WTC11 (cell line): ENCODE measurements around the gene OSTN. TPM values are rescaled to one million over a fixed set of nuclear protein-coding genes. Genes with fewer than 3 reads are reported as not detected.
A peak's percentile ranks its signal among the peaks of the same experiment; 100 is the strongest.

ENCODE experiments used
- ATAC-seq: fragments of 200-7000 bp; cut with Tn5 transposase; 2 replicates; pipeline ENCODE4 v1.10.0; 2021; ENCODE audit warnings: mild to moderate bottlenecking, moderate library complexity
- CTCF ChIA-PET: fragments of 300-600 bp; sonication (Branson Sonifier 250); formaldehyde crosslinking; loops from one replicate; lab custom pipeline; 2021; ENCODE audit warnings: antibody characterized with exemption; lab: Charles Lee
- POLR2A ChIA-PET: fragments of 350-600 bp; sonication (Branson Sonifier 250); formaldehyde crosslinking; loops from one replicate; lab custom pipeline; 2021; ENCODE audit warnings: antibody characterized with exemption; lab: Charles Lee
- DNase-seq: peaks from one replicate; pipeline ENCODE4 v3.0.0; 2021; ENCODE audit warnings: low spot score
- H3K27ac Mint-ChIP-seq: 2 replicates; pipeline ENCODE4 v1.8.0; 2021; ENCODE audit warnings: mixed read lengths
- H3K27me3 Mint-ChIP-seq: 2 replicates; pipeline ENCODE4 v1.8.0; 2021; ENCODE audit warnings: low read depth, mild to moderate bottlenecking, moderate library complexity, mixed read lengths
- H3K36me3 Mint-ChIP-seq: 2 replicates; pipeline ENCODE4 v1.8.0; 2021; ENCODE audit warnings: mixed read lengths
- H3K4me1 Mint-ChIP-seq: 2 replicates; pipeline ENCODE4 v1.8.0; 2022; ENCODE audit warnings: mixed read lengths
- H3K4me3 Mint-ChIP-seq: 2 replicates; pipeline ENCODE4 v1.8.0; 2021; ENCODE audit warnings: mild to moderate bottlenecking, moderate library complexity, mixed read lengths
- H3K9me3 Mint-ChIP-seq: 2 replicates; pipeline ENCODE4 v1.8.0; 2021; ENCODE audit warnings: mixed read lengths
- ARID4B ChIP-seq: sonication (generic); formaldehyde crosslinking; IDR thresholded peaks from 2 replicates; pipeline ENCODE4 v1.8.0; 2023; ENCODE audit warnings: missing genetic modification reagents, mild to moderate bottlenecking, borderline replicate concordance
- ATF2 ChIP-seq: sonication (generic); formaldehyde crosslinking; IDR thresholded peaks from 2 replicates; pipeline ENCODE4 v1.8.1; 2022; ENCODE audit warnings: low read depth, missing genetic modification reagents, borderline replicate concordance
- CREM ChIP-seq: sonication (generic); formaldehyde crosslinking; IDR thresholded peaks from 2 replicates; pipeline ENCODE4 v1.8.1; 2022; ENCODE audit warnings: mild to moderate bottlenecking, missing genetic modification reagents, moderate library complexity
- EMX1 ChIP-seq: fragments of 250-450 bp; sonication (Bioruptor Pico); IDR thresholded peaks from 2 replicates; pipeline ENCODE4 v1.8.0; 2021; ENCODE audit warnings: mild to moderate bottlenecking
- ESRRA ChIP-seq: sonication (generic); formaldehyde crosslinking; IDR thresholded peaks from 2 replicates; pipeline ENCODE4 v1.8.1; 2022; ENCODE audit warnings: mild to moderate bottlenecking, missing genetic modification reagents, borderline replicate concordance
- ETV6 ChIP-seq: sonication (generic); formaldehyde crosslinking; IDR thresholded peaks from 2 replicates; pipeline ENCODE4 v1.8.1; 2022; ENCODE audit warnings: mild to moderate bottlenecking, missing genetic modification reagents
- GABPB1 ChIP-seq: sonication (generic); formaldehyde crosslinking; IDR thresholded peaks from 2 replicates; pipeline ENCODE4 v1.8.1; 2023; ENCODE audit warnings: mild to moderate bottlenecking, missing genetic modification reagents
- HMGXB4 ChIP-seq: sonication (generic); formaldehyde crosslinking; IDR thresholded peaks from 2 replicates; pipeline ENCODE4 v1.8.1; 2023; ENCODE audit warnings: mild to moderate bottlenecking, moderate library complexity, missing genetic modification reagents
- JUN ChIP-seq: sonication (generic); formaldehyde crosslinking; IDR thresholded peaks from 2 replicates; pipeline ENCODE4 v1.8.0; 2023; ENCODE audit warnings: mild to moderate bottlenecking, missing genetic modification reagents
- NR3C1 ChIP-seq: sonication (generic); formaldehyde crosslinking; conservative IDR thresholded peaks from 2 replicates; pipeline ENCODE4 v1.8.1; 2023; ENCODE audit warnings: low read depth, mild to moderate bottlenecking, missing genetic modification reagents
- RELA ChIP-seq: sonication (generic); formaldehyde crosslinking; IDR thresholded peaks from 2 replicates; pipeline ENCODE4 v1.8.1; 2022; ENCODE audit warnings: missing genetic modification reagents, mild to moderate bottlenecking, borderline replicate concordance
- TEAD4 ChIP-seq: sonication (generic); formaldehyde crosslinking; IDR thresholded peaks from 2 replicates; pipeline ENCODE4 v1.8.0; 2022; ENCODE audit warnings: mild to moderate bottlenecking, missing genetic modification reagents
- ZNF121 ChIP-seq: sonication (generic); formaldehyde crosslinking; IDR thresholded peaks from 2 replicates; pipeline ENCODE4 v1.8.0; 2023; ENCODE audit warnings: missing genetic modification reagents
- ZNF232 ChIP-seq: sonication (generic); formaldehyde crosslinking; IDR thresholded peaks from 2 replicates; pipeline ENCODE4 v1.8.0; 2022; ENCODE audit warnings: mild to moderate bottlenecking, missing genetic modification reagents
- ZNF532 ChIP-seq: fragments of 250-450 bp; sonication (Bioruptor Pico); IDR thresholded peaks from 2 replicates; pipeline ENCODE4 v1.9.0; 2021; ENCODE audit warnings: mild to moderate bottlenecking, borderline replicate concordance
- total RNA-seq: library from RNA; stranded (reverse); gene quantifications from 3 replicates; pipeline ENCODE4 v1.2.3, GENCODE V29; 2021
- TF ChIP-seq, protein P1 (sequence below): sonication (generic); formaldehyde crosslinking; IDR thresholded peaks from 2 replicates; pipeline ENCODE4 v1.8.1; 2022; ENCODE audit warnings: missing genetic modification reagents, borderline replicate concordance
- TF ChIP-seq, protein P2 (sequence below): fragments of 250-450 bp; sonication (Bioruptor Pico); IDR thresholded peaks from 2 replicates; pipeline ENCODE4 v1.9.0; 2021; ENCODE audit warnings: moderate library complexity, mild to moderate bottlenecking, inconsistent platforms, borderline replicate concordance
- TF ChIP-seq, protein P3 (sequence below): sonication (generic); formaldehyde crosslinking; IDR thresholded peaks from 2 replicates; pipeline ENCODE4 v1.8.1; 2023; ENCODE audit warnings: mild to moderate bottlenecking, missing genetic modification reagents, moderate library complexity

OSTN gene
- total RNA-seq, 1 experiment from 2014 or later, result not detected

GRCh38 chr3:191260431-191261303 lies 61.6 kb downstream of the OSTN start:
- H3K4me3 Mint-ChIP-seq, result no peak overlapping the region
- peak overlapping the region; percentile 91 for H3K27ac Mint-ChIP-seq
- no peak; the same call in 1 of the 2 replicates for ATAC-seq
- ChIA-PET POLR2A (interaction anchor here (0.6 kb wide), 1 partner anchor 65 kb away, joined by 7 read pairs; no protein-coding TSS in a partner anchor), CTCF (no interaction called here)
- H3K4me1 Mint-ChIP-seq, result peaks cover 44% of the 10 kb centered on the region
- H3K36me3 Mint-ChIP-seq, result no peaks in the 10 kb centered on the region
- DNase-seq, result no peak
- TF ChIP-seq, protein P1, sequence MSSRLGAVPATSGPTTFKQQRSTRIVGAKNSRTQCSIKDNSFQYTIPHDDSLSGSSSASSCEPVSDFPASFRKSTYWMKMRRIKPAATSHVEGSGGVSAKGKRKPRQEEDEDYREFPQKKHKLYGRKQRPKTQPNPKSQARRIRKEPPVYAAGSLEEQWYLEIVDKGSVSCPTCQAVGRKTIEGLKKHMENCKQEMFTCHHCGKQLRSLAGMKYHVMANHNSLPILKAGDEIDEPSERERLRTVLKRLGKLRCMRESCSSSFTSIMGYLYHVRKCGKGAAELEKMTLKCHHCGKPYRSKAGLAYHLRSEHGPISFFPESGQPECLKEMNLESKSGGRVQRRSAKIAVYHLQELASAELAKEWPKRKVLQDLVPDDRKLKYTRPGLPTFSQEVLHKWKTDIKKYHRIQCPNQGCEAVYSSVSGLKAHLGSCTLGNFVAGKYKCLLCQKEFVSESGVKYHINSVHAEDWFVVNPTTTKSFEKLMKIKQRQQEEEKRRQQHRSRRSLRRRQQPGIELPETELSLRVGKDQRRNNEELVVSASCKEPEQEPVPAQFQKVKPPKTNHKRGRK (CRISPR knock-in tag), result no peak
- no peak for TF ChIP-seq RELA (CRISPR knock-in tag)
- no peak for TF ChIP-seq JUN (CRISPR knock-in tag)
- no peak for TF ChIP-seq GABPB1 (CRISPR knock-in tag)
- TF ChIP-seq CREM, result no peak
- H3K27me3 Mint-ChIP-seq, result no peaks in the 10 kb centered on the region
- no peaks in the 10 kb centered on the region for H3K9me3 Mint-ChIP-seq

DNA sequence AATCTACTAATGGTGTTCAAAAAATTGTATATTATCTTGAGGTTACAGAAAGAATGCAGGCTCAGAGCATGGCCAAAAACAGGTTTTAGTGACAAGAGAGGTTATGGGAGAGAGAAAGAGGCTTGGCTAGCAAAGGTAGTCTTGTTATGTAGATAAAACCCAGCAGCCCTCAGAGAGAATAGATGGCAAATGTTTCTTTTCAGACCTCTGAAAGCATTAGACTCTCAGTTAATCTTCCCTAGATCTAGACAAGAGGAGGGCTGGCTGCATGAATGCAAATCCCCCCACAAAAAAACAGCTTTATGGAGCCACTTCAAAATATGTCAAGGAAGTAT lies 62.2 kb downstream of the OSTN start:
- no peaks in the 10 kb centered on the region for H3K27me3 Mint-ChIP-seq
- H3K9me3 Mint-ChIP-seq, result no peaks in the 10 kb centered on the region
- H3K4me3 Mint-ChIP-seq, result no peak overlapping the region
- H3K36me3 Mint-ChIP-seq, result no peaks in the 10 kb centered on the region
- ATAC-seq, result peak; percentile 55
- H3K4me1 Mint-ChIP-seq, result peaks cover 40% of the 10 kb centered on the region
- no peak for DNase-seq
- CTCF ChIA-PET, result no interaction called here
- peak overlapping the region; percentile 91 for H3K27ac Mint-ChIP-seq
- POLR2A ChIA-PET, result no interaction called here
- TF ChIP-seq NR3C1 (CRISPR knock-in tag) (no peak), ARID4B (CRISPR knock-in tag) (no peak), ZNF232 (CRISPR knock-in tag) (no peak), ZNF532 (CRISPR knock-in tag) (no peak), GABPB1 (CRISPR knock-in tag) (no peak), ESRRA (no peak), JUN (CRISPR knock-in tag) (no peak), ZNF121 (CRISPR knock-in tag) (no peak), TEAD4 (CRISPR knock-in tag) (no peak), ATF2 (CRISPR knock-in tag) (no peak), ETV6 (CRISPR knock-in tag) (no peak), HMGXB4 (CRISPR knock-in tag) (no peak), EMX1 (CRISPR knock-in tag) (no peak)
- TF ChIP-seq, protein P2, sequence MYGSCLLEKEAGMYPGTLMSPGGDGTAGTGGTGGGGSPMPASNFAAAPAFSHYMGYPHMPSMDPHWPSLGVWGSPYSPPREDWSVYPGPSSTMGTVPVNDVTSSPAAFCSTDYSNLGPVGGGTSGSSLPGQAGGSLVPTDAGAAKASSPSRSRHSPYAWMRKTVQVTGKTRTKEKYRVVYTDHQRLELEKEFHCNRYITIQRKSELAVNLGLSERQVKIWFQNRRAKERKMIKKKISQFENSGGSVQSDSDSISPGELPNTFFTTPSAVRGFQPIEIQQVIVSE (CRISPR knock-in tag), result no peak
- TF ChIP-seq, protein P3, sequence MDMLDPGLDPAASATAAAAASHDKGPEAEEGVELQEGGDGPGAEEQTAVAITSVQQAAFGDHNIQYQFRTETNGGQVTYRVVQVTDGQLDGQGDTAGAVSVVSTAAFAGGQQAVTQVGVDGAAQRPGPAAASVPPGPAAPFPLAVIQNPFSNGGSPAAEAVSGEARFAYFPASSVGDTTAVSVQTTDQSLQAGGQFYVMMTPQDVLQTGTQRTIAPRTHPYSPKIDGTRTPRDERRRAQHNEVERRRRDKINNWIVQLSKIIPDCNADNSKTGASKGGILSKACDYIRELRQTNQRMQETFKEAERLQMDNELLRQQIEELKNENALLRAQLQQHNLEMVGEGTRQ (CRISPR knock-in tag), result no peak
